Suprapubic skin (tissue), 4 donors: ENCODE measurements around the gene MAST2. TPM values are rescaled to one million over a fixed set of nuclear protein-coding genes. Genes with fewer than 3 reads are reported as not detected.

Experiments used
- DNase-seq, 2 donors: peaks; one replicate each; pipeline ENCODE4 v3.0.0-alpha.2; 2019; ENCODE audit warnings: low spot score in 2 of 2
- H3K27ac ChIP-seq: fragments of 200-600 bp; sonication (generic); one replicate; pipeline ENCODE4 v1.5.1; 2019
- H3K27me3 ChIP-seq: fragments of 200-600 bp; sonication (generic); one replicate; pipeline ENCODE4 v1.5.1; 2019
- H3K36me3 ChIP-seq: fragments of 200-600 bp; sonication (generic); one replicate; pipeline ENCODE4 v1.5.1; 2019
- H3K4me1 ChIP-seq: fragments of 200-600 bp; sonication (generic); one replicate; pipeline ENCODE4 v1.5.1; 2019
- H3K4me3 ChIP-seq: fragments of 200-600 bp; sonication (generic); one replicate; pipeline ENCODE4 v1.5.1; 2019; ENCODE audit warnings: mild to moderate bottlenecking
- H3K9me3 ChIP-seq: fragments of 200-600 bp; sonication (generic); one replicate; pipeline ENCODE4 v1.5.1; 2019
- EP300 ChIP-seq: sonication (generic); formaldehyde crosslinking; IDR thresholded peaks from one replicate; pipeline ENCODE4 v1.6.1; 2017; ENCODE audit warnings: antibody characterized with exemption
- POLR2A ChIP-seq, 2 donors: fragments of 450-650 bp; IDR thresholded peaks; one replicate each; pipeline ENCODE4 v1.6.1; 2017; ENCODE audit warnings: antibody characterized with exemption in 2 of 2, mild to moderate bottlenecking in 2 of 2, moderate library complexity in 2 of 2
- POLR2AphosphoS5 ChIP-seq, 3 donors: sonication (generic); formaldehyde crosslinking; IDR thresholded peaks; one replicate each; pipeline ENCODE4 v1.6.1; 2017; ENCODE audit warnings: antibody characterized with exemption in 3 of 3
- WGBS: methylation state at CpG from one replicate; pipeline ENCODE4 v1.1.5; 2018; 5-methylcytosine and 5-hydroxymethylcytosine counted together
- total RNA-seq, 4 donors: library from RNA; depleted of rRNA; stranded (reverse); fragments of >200 nt; gene quantifications; one replicate each; pipeline ENCODE4 v1.1.0, GENCODE V29; 2016
- TF ChIP-seq, protein P1 (sequence below), 2 donors: fragments of 200-600 bp in 1 of 2; fragments of 450-650 bp in 1 of 2; sonication (generic) in 1 of 2; IDR thresholded peaks; one replicate each; pipeline ENCODE4 v1.5.1; 2016 to 2019; ENCODE audit warnings: antibody characterized with exemption in 2 of 2, mild to moderate bottlenecking in 1 of 2, moderate library complexity in 1 of 2

MAST2 gene
- total RNA-seq, 4 donors from 2014 or later = 15.4 to 21.6 (median 20.1) TPM

DNA sequence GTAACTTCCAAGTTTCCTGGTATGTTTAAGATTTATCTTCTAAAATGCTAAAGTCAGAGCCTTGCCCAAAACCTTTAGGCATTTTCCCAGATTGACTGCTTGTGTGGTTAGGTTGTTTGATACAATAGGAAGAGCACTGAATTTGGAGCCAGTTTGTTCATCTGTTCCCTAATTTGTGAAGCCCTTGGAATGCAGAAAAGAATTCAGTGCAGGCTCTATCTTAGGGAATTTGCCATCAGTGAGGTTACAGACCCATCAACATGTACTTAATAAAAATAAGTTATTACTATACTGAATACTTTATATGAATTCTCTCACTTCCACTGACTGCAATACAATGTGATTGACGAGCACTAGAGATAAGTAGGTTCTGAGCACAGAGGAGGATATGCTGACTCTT is 208.8 kb downstream of the MAST2 start:
- Histone ChIP-seq H3K36me3 (peaks cover 34% of the 10 kb centered on the region), H3K9me3 (no peaks in the 10 kb centered on the region), H3K27me3 (no peaks in the 10 kb centered on the region), H3K4me1 (no peaks in the 10 kb centered on the region), H3K4me3 (no peak overlapping the region), H3K27ac (no peak overlapping the region)
- no peak for TF ChIP-seq POLR2A (IDR thresholded peaks at IDR 0.05)
- TF ChIP-seq, protein P1, sequence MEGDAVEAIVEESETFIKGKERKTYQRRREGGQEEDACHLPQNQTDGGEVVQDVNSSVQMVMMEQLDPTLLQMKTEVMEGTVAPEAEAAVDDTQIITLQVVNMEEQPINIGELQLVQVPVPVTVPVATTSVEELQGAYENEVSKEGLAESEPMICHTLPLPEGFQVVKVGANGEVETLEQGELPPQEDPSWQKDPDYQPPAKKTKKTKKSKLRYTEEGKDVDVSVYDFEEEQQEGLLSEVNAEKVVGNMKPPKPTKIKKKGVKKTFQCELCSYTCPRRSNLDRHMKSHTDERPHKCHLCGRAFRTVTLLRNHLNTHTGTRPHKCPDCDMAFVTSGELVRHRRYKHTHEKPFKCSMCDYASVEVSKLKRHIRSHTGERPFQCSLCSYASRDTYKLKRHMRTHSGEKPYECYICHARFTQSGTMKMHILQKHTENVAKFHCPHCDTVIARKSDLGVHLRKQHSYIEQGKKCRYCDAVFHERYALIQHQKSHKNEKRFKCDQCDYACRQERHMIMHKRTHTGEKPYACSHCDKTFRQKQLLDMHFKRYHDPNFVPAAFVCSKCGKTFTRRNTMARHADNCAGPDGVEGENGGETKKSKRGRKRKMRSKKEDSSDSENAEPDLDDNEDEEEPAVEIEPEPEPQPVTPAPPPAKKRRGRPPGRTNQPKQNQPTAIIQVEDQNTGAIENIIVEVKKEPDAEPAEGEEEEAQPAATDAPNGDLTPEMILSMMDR (IDR thresholded peaks at IDR 0.05) = no peak
- no peak for TF ChIP-seq POLR2AphosphoS5 (IDR thresholded peaks at IDR 0.05)
- DNase-seq = no peak
- 96% methylated on average over 1 of the region's 1 CpG for WGBS

DNA sequence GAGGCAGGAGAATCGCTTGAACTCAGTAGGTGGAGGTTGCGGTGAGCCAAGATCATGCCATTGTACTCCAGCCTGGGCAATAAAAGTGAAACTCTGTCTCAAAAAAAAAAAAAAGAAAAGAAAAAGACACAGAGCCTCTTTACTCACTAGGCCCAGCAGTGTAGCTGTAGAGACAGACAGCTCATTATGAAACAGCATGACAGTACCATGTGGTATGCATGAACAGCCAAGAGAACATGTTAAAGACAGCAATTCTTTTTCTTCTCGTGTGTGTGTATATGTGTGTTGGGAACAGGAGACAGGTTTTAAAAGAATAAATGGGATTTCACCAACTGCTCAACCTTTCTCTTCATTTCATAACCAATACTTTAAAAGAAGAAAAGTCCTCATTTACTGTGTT is 210.2 kb downstream of the MAST2 start:
- no peak overlapping the region for H3K27ac ChIP-seq
- H3K4me1 ChIP-seq = no peaks in the 10 kb centered on the region
- WGBS = 94% methylated on average over 3 of the region's 3 CpGs
- no peaks in the 10 kb centered on the region for H3K27me3 ChIP-seq
- no peak overlapping the region for H3K4me3 ChIP-seq
- no peaks in the 10 kb centered on the region for H3K9me3 ChIP-seq
- H3K36me3 ChIP-seq = peaks cover 23% of the 10 kb centered on the region
- DNase-seq = no peak
- TF ChIP-seq POLR2AphosphoS5 (IDR thresholded peaks at IDR 0.05) (no peak), EP300 (no peak), POLR2A (IDR thresholded peaks at IDR 0.05) (no peak)
- TF ChIP-seq, protein P1 (IDR thresholded peaks at IDR 0.05) = no peak

DNA sequence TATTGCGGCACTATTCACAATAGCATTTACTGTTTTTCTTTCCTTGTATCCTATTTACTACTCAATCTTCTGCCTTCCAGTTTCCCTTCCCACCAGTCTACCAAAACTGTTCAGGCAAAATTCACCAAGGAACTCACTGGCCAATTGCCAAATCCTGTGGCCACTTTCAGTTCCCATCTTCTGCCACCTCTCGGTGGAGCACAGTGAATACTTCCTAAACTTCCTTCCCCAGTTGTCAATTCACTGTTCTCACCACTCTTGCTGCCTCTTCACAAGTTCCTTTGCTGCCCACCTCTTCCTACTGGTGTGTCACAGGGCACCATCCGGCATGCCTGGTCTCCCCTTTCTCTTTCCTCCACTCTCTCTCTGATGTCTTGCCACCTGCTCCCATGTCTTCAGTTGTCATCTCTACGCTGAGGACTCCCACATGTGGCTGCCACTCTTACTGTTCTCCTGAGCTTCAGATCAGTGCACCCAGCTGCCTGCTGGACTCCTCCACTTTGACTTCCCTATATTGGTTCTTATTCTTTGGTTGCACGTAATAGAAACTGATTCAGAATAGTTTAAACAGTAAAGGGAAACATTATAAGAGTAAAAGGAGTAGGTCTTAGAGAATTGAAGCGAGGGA is 214.6 kb downstream of the MAST2 start:
- TF ChIP-seq, protein P1 (IDR thresholded peaks at IDR 0.05) = no peak
- TF ChIP-seq POLR2AphosphoS5 (IDR thresholded peaks at IDR 0.05) = no peak
- no peak for TF ChIP-seq POLR2A (IDR thresholded peaks at IDR 0.05)
- no peak for TF ChIP-seq EP300
- H3K4me3 ChIP-seq = no peak overlapping the region
- H3K9me3 ChIP-seq = no peaks in the 10 kb centered on the region
- WGBS = 88% methylated on average over 6 of the region's 6 CpGs
- no peak overlapping the region for H3K27ac ChIP-seq
- peaks cover 13% of the 10 kb centered on the region for H3K36me3 ChIP-seq
- DNase-seq = no peak
- H3K27me3 ChIP-seq = no peaks in the 10 kb centered on the region
- no peaks in the 10 kb centered on the region for H3K4me1 ChIP-seq

DNA sequence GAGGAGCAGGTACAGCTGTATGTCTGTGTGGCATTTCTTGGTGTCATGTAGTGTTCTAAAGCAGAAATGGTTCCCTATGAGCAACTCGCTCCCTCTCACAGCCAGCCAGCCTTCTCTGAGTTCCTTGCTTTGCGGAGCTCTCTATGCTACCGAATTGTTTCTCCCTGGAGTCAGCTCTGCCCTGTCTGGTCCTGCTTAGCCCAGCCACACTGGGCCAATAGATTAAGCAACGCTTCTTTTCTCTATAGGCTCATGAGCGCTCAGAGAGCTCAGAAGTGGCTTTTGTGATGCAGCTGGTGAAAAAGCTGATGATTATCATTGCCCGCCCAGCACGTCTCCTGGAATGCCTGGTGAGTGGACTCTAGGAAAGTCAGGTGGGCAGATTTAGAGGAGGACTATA is 215.9 kb downstream of the MAST2 start:
- WGBS = 98% methylated on average over 7 of the region's 7 CpGs
- H3K4me3 ChIP-seq = no peak overlapping the region
- H3K9me3 ChIP-seq = no peaks in the 10 kb centered on the region
- no peak for DNase-seq
- no peak overlapping the region for H3K27ac ChIP-seq
- H3K36me3 ChIP-seq = peaks cover 26% of the 10 kb centered on the region
- no peaks in the 10 kb centered on the region for H3K4me1 ChIP-seq
- H3K27me3 ChIP-seq = no peaks in the 10 kb centered on the region
- TF ChIP-seq, protein P1 (IDR thresholded peaks at IDR 0.05) = no peak
- TF ChIP-seq POLR2A (IDR thresholded peaks at IDR 0.05) = no peak
- TF ChIP-seq EP300 = no peak
- no peak for TF ChIP-seq POLR2AphosphoS5 (IDR thresholded peaks at IDR 0.05)

DNA sequence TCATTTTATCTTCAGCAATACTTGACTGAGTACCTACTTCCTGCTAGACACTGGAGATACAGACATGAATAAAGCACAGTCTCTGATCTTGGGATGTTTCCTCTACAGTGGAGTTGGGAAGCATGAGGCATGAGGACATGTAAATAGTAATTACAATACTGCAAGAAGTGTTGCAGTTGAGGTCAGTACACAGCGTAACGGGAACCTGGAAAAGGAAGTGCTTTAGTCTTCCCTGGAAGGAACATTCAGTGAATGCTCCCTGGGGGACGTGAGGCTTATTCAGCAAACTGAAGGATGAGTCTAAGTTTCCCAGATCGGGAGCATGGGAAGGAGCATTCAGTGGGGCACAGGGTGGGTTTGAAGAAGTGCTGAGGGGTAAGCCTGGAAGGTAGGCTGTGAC is 216.6 kb downstream of the MAST2 start:
- H3K4me1 ChIP-seq = no peaks in the 10 kb centered on the region

More for the DNA sequence above, 216.6 kb downstream of the MAST2 start:
- TF ChIP-seq, protein P1 (IDR thresholded peaks at IDR 0.05) = no peak
- no peak for TF ChIP-seq POLR2AphosphoS5 (IDR thresholded peaks at IDR 0.05)
- TF ChIP-seq POLR2A (IDR thresholded peaks at IDR 0.05) = no peak
- no peak for TF ChIP-seq EP300
- H3K9me3 ChIP-seq = no peaks in the 10 kb centered on the region
- H3K4me3 ChIP-seq = no peak overlapping the region
- H3K36me3 ChIP-seq = peaks cover 26% of the 10 kb centered on the region
- no peaks in the 10 kb centered on the region for H3K27me3 ChIP-seq
- 69% methylated on average over 4 of the region's 4 CpGs for WGBS
- DNase-seq = no peak
- no peak overlapping the region for H3K27ac ChIP-seq
